ENCODE measurements around the gene VAV1. TPM values are rescaled to one million over a fixed set of nuclear protein-coding genes. Genes with fewer than 3 reads are reported as not detected.
"Not testable (repeated sequence)": the region's sequence is repeated elsewhere in the genome, so short reads cannot be mapped to it uniquely, and the experiment has no call there.

Gene VAV1
- total RNA-seq, 4 donors from 2014 or later, result 1.7 to 4.3 (median 2.6) TPM

GRCh38 chr19:6865849-6866248, 93.3 kb downstream of the VAV1 start:
- Histone ChIP-seq H3K4me3 (replicated peaks in 1 of 3) (no peak overlapping the region), H3K36me3 (no peaks in the 10 kb centered on the region), H3K27ac (no peak overlapping the region), H3K4me1 (peaks cover 4 to 8% of the 10 kb centered on the region in 2 donors), H3K9me3 (no peaks in the 10 kb centered on the region), H3K27me3 (no peaks in the 10 kb centered on the region)
- 67 to 76% methylated on average over 10 of the region's 10 CpGs for WGBS, 2 donors
- TF ChIP-seq CTCF (IDR thresholded peaks at IDR 0.05) (no peak), POLR2A (IDR thresholded peaks at IDR 0.05) (no peak)
- intact Hi-C loops (cut with DNase I), result loop anchor here (10.0 kb wide), 1 partner anchor 131 kb away; the partner anchor contains the start of genes GPR108 and TRIP10
- no peak for DNase-seq

- Histone ChIP-seq H3K4me1 (peaks cover 4 to 8% of the 10 kb centered on the region in 2 donors), H3K27me3 (no peaks in the 10 kb centered on the region), H3K27ac (no peak overlapping the region), H3K4me3 (replicated peaks in 1 of 3) (no peak overlapping the region), H3K36me3 (no peaks in the 10 kb centered on the region), H3K9me3 (no peaks in the 10 kb centered on the region)
- no peak for DNase-seq
- TF ChIP-seq POLR2A (IDR thresholded peaks at IDR 0.05) (no peak), CTCF (IDR thresholded peaks at IDR 0.05) (no peak)
- intact Hi-C loops (cut with DNase I), result loop anchor here (10.0 kb wide), 1 partner anchor 132 kb away; the partner anchor contains the start of genes GPR108 and TRIP10
- 47 to 57% methylated on average over 6 of the region's 6 CpGs for WGBS, 2 donors
Observed at GRCh38 chr19:6866741-6867151, 94.2 kb downstream of the VAV1 start.

- intact Hi-C loops (cut with DNase I), result loop anchor here (10.0 kb wide), 1 partner anchor 134 kb away; the partner anchor contains the start of genes GPR108 and TRIP10
- 2% methylated on average over 4 of the region's 4 CpGs for WGBS, 2 donors
Observed at GRCh38 chr19:6868351-6868750, 95.8 kb downstream of the VAV1 start.

GRCh38 chr19:6869151-6869882, 96.8 kb downstream of the VAV1 start:
- H3K27ac ChIP-seq; H3K27me3 ChIP-seq; H3K4me3 ChIP-seq (replicated peaks in 1 of 3); H3K9me3 ChIP-seq; H3K4me1 ChIP-seq; H3K36me3 ChIP-seq: not testable (repeated sequence)
- peak; percentile 22 to 30 for DNase-seq
- 69 to 75% methylated on average over 19 to 21 of the region's 22 CpGs for WGBS, 2 donors
- intact Hi-C loops (cut with DNase I), result loop anchor here (10.0 kb wide), 1 partner anchor 135 kb away; the partner anchor contains the start of genes GPR108 and TRIP10

More at GRCh38 chr19:6868351-6868750, 95.8 kb downstream of the VAV1 start:
- Histone ChIP-seq H3K4me1 (peaks cover 0 to 3% of the 10 kb centered on the region in 2 donors), H3K27ac (no peak overlapping the region), H3K4me3 (replicated peaks in 1 of 3) (no peak overlapping the region), H3K27me3 (no peaks in the 10 kb centered on the region), H3K36me3 (no peaks in the 10 kb centered on the region), H3K9me3 (no peaks in the 10 kb centered on the region)
- peak in 1 of 2 donors; percentile 29 for DNase-seq
- TF ChIP-seq POLR2A (IDR thresholded peaks at IDR 0.05), result no peak
- TF ChIP-seq CTCF (IDR thresholded peaks at IDR 0.05), result no peak

- intact Hi-C loops (cut with DNase I), result no loop called here
- no peak for TF ChIP-seq CTCF (IDR thresholded peaks at IDR 0.05)
- no peak for TF ChIP-seq POLR2A (IDR thresholded peaks at IDR 0.05)
- DNase-seq, result no peak
- 89% methylated on average over 10 of the region's 10 CpGs for WGBS, 2 donors
- Histone ChIP-seq H3K4me1 (peaks cover 0 to 3% of the 10 kb centered on the region in 2 donors), H3K4me3 (replicated peaks in 1 of 3) (no peak overlapping the region), H3K27ac (no peak overlapping the region), H3K9me3 (no peaks in the 10 kb centered on the region), H3K36me3 (no peaks in the 10 kb centered on the region), H3K27me3 (no peaks in the 10 kb centered on the region)
Observed at GRCh38 chr19:6873708-6874431, 101.4 kb downstream of the VAV1 start.

Data from thyroid gland (tissue), 4 donors.